GM21619 (cell line): Measurements from ENCODE around the gene CTSW.

Source experiments
- ATAC-seq: cut with Tn5 transposase; IDR thresholded peaks from one replicate; pipeline ENCODE4 v1.9.1; 2021; ENCODE audit not compliant: unreplicated experiment

The CTSW gene

DNA sequence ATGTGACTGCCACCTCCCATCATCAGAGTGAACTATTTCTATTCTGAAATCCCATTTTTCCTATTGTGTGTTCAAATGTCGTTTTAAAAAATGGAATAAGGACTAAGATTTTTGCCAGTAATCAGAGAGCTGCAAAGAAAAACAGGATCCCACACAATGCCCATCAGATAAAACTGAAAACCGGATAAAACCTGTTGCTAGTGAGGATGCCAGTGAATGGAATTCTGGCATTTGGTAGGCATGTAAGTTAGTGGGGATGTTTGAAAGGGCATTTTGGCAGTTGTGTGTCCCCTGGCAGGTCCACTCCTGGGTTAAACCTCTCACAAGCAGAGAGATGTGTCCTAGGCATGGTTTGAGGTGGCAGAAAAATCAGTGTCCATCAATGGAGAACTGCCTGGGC lies 45.8 kb downstream of the CTSW start:
- ATAC-seq, result no peak

GRCh38 chr11:65927904-65928397 lies 48.3 kb downstream of the CTSW start:
- ATAC-seq, result peak; percentile 58

- no peak for ATAC-seq
Observed at GRCh38 chr11:65928667-65929066, 49.0 kb downstream of the CTSW start.

DNA sequence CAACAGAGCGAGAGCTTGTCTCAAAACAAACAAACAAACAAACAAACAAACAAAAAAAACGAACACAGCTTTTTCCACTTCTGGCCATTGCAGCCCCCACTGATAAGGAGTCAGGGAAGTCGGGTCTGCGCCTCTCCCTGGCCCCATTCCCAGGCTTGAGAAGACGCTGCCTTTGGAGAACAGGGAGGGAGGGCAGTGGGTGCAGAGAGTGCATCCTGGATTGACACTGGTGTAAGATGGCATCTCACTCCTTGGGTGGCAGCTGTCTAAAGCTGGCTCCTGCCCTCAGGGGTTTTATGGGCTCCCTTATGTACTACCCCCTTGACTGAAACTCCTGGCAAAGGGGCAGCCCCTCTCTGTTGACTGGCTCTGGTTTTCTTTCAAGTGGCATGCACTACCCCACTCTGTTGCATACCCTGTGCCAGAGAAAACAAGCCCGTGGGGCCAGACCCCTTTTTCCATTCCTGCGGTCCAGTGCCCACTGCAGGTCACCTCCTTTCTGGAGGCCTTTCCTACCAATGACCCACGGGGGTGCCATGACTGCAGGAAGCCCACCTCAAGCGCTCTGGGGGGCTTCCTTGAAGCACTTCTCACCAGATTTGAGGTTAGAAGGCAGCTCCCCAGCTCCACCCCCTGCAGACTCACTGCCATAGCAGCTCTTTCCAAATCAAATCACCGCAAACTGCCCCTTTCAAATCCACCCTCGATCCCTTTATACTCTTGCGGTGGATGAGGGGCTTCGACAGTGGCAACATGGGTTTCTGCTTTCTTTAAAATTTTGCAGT lies 52.3 kb downstream of the CTSW start:
- no peak for ATAC-seq

DNA sequence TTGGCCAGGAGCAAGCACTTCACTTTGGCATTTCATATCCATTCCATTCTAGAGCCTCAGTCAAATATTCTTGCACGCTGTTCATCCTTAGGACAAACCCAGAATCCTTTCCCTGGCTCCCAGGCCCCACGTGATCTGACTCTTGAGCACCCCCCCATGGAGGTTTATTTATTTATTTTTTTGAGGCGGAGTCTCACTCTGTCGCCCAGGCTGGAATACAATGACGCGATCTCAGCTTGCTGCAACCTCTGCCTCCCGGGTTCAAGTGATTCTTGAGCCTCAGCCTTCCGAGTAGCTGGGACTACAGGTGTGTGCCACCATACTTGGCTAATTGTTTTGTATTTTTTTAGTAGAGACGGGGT lies 52.9 kb downstream of the CTSW start:
- ATAC-seq, result no peak
